Anterior cingulate cortex (tissue), 58 donors: ENCODE results near the gene CEP55.
A peak's percentile ranks its signal among the peaks of the same experiment; 100 is the strongest.

Experiments
- DNase-seq, 58 donors: peaks; one replicate each; lab custom pipeline; 2025; lab: John Stamatoyannopoulos, UW

Gene CEP55

GRCh38 chr10:93468461-93469213, 27.8 kb upstream of the CEP55 start:
- no peak for DNase-seq

GRCh38 chr10:93469454-93469853, 27.0 kb upstream of the CEP55 start:
- DNase-seq: no peak

- DNase-seq: no peak
Measured at GRCh38 chr10:93471110-93471651, 25.2 kb upstream of the CEP55 start.

GRCh38 chr10:93473161-93473560, 23.3 kb upstream of the CEP55 start:
- no peak for DNase-seq

- DNase-seq: no peak
Measured at GRCh38 chr10:93473804-93474472, 22.5 kb upstream of the CEP55 start.

- DNase-seq: no peak
Measured at GRCh38 chr10:93475227-93475626, 21.2 kb upstream of the CEP55 start.

GRCh38 chr10:93475871-93476270, 20.5 kb upstream of the CEP55 start:
- no peak for DNase-seq

- DNase-seq: no peak
Measured at GRCh38 chr10:93476756-93477155, 19.7 kb upstream of the CEP55 start.

- no peak for DNase-seq
Measured at GRCh38 chr10:93478873-93479272, 17.5 kb upstream of the CEP55 start.

- no peak for DNase-seq
Measured at GRCh38 chr10:93481637-93482144, 14.7 kb upstream of the CEP55 start.

- DNase-seq: peak in 17 of 58 donors; percentile 1 to 35 (median 11)
Measured at GRCh38 chr10:93482145-93482834, 14.1 kb upstream of the CEP55 start, which contains the start of gene MYOF. TSS of gene MYOF (minus strand) at chr10:93482334. CDS start at chr10:93482194, 140 bp downstream.

GRCh38 chr10:93485690-93486089, 10.7 kb upstream of the CEP55 start:
- DNase-seq: no peak

GRCh38 chr10:93488956-93489528, 7.4 kb upstream of the CEP55 start:
- DNase-seq: no peak

GRCh38 chr10:93491602-93492121, 4.8 kb upstream of the CEP55 start:
- no peak for DNase-seq

GRCh38 chr10:93493162-93493561, 3.2 kb upstream of the CEP55 start:
- no peak for DNase-seq

GRCh38 chr10:93494494-93494893, 1.9 kb upstream of the CEP55 start:
- DNase-seq: no peak

GRCh38 chr10:93495654-93496321, 624 bp upstream of the CEP55 start:
- DNase-seq: peak in 3 of 58 donors; percentile 31 to 35 (median 34)

GRCh38 chr10:93498166-93498565, 1.8 kb downstream of the CEP55 start:
- DNase-seq: no peak

GRCh38 chr10:93501650-93502049, 5.2 kb downstream of the CEP55 start:
- DNase-seq: no peak

- no peak for DNase-seq
Measured at GRCh38 chr10:93503075-93503474, 6.7 kb downstream of the CEP55 start.
